SHP77 treated with DMSO at 0.1 percent for 48 hours (cell line): ENCODE data around the gene IQSEC3.

ENCODE experiments used
- DNase-seq: peaks from one replicate; lab custom pipeline; 2025; lab: John Stamatoyannopoulos, UW

The IQSEC3 gene

GRCh38 chr12:163406-163986 is 96.9 kb downstream of the IQSEC3 start:
- no peak for DNase-seq

GRCh38 chr12:164207-164606 is 97.6 kb downstream of the IQSEC3 start:
- no peak for DNase-seq

DNA sequence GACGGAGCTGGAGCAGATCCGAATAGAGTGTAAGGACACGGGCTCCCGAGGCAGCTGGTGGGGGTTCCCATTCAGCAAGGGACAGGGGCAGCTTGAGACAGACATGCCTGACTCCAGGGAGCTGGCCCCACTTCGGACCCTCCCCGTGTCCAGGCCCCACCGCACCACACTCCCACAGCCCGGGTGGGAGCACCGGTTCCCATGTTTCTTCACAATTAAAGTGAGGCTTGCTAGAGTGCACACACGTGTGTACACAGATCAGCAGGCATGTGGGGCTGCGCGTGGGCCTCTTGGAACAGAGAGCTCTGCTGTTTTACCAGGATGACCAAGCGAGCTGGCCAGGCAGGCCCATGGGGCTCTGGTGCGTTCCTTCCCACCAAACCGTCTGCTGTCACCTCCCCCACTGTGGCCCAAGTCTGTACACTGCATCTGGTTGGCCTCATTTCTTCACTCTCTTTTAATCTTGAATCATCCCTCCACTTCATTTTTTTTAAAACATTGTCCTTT is 99.3 kb downstream of the IQSEC3 start:
- no peak for DNase-seq

DNA sequence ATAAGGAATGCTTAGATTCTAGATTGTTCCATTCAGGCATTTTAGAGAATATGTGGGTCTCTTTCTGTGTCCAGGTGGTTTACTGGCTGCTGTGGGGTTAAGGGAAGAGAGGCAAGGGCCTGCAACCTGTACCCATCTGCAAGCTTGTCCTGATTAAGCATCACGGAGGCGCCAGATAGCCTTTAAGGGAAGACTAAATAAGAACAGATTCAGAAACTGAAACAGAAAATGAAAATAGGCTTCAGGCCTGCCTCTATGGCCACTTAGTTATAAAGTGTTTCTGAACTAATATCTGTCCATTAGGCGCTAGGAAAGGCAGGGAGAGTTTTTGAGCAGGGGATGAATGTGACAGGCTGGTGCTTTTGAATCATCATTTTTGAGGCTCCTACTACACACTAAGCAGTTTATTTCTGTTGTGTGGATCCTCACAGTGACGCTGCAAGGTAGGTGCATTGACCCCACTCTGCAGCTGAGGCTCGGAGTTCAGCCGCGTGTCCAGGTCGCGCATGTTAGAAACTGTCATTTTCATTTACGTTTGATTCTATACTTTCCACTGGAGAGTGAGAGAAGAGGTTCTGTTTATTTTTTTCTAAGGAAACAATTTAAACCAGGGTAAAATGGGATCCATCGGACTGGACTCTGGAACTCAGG is 100.0 kb downstream of the IQSEC3 start:
- no peak for DNase-seq

- no peak for DNase-seq
Observed at GRCh38 chr12:167959-168600, 101.5 kb downstream of the IQSEC3 start.

- no peak for DNase-seq
Observed at GRCh38 chr12:168763-169525, 102.4 kb downstream of the IQSEC3 start.

- no peak for DNase-seq
Observed at GRCh38 chr12:169528-170370, 103.2 kb downstream of the IQSEC3 start.

DNA sequence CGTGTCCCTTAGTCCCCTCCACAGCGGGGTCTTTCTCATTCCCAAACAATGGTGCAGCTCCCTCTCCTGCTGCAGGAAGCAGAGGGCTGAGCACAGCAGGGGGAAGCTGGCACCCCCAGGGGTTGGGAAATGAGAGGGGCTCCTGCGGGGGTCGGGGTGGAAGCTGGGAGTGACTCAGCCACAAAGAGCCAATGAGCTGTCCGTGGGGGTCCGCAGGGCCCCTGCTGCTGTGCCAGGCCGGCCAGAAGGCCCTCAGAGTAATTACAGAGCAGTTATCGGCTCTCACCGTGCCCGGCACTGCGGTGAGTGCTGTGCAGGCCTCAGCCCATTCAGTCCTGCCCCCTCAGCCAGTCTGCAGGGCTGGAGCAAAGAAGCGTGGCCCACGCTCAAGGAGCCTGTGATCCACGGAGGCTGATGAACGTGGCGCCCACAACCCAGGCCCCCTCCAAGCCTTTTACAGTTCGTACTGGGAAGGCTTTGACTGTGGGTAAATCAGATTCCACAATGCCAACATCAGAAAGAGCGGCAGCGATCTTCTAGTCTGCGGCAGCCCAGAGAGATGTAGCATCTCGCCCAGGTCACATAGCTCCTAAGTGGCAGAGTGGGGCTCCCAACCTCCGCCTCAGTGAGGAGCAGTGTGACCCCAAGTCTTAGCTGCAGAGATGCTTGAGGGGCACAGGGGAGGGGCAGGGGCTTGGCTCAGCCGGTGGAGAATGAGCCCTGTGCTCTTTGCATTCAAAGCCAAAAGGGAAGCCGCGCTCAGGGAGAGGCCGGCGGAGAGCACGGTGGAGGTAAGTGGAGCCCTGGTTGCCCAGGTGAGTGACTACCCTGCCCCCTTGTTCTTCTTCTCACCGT is 104.0 kb downstream of the IQSEC3 start:
- DNase-seq: no peak

DNA sequence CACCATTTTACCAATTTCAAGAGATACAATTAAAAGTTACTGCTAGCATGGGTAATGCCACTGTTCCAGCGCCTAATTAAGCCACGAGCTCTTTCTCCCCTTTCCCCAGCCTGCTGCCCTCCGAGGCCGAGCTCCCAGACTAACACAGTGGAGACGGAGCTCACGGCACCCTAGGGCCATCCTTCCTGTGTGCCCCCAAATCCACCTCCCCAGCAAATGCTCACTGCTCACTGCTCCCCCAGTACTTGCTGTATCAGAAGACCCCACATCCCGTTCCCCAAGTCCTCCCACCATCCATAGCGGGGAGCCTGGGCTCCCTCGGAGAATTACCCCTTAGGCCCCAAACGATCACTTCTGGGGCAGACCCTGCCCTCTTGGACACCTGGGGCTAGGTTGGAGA is 104.7 kb downstream of the IQSEC3 start:
- DNase-seq: no peak

GRCh38 chr12:171743-172676 is 105.4 kb downstream of the IQSEC3 start:
- DNase-seq: no peak

DNA sequence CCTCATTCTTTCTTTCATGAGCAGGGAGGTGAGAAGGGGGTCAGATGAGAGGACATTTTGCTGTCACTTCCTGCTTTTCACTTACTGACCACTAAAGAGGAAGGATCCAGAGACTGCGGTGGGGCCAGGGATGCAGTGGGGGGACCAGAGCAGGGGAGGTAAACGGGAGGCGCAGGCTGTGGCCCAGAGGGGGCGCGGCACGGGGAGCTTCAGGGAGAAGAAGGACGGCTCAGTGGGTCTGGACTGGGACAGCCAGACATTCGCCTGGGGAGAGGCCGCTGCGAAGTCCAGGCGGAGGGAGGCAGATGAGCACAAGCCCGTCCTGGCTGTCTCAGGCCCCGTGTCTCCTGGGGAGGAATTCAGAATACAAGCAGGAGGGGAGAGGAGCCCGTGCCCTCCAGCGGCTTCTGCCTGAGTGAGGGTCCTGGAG is 106.2 kb downstream of the IQSEC3 start:
- no peak for DNase-seq

- no peak for DNase-seq
Observed at GRCh38 chr12:174124-174523, 107.6 kb downstream of the IQSEC3 start.

DNA sequence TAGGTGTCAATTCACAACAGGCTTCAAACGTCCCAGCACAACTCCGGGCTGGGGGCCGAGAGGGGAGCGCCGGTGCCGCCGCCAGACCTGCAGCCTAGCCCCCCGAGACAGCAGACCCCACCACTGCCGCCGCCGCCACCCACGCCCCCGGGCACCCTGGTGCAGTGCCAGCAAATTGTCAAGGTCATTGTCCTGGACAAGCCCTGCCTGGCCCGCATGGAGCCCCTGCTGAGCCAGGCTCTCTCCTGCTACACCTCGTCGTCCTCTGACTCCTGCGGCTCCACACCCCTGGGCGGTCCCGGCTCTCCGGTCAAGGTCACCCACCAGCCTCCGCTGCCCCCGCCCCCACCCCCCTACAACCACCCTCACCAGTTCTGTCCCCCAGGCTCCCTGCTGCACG is 108.0 kb downstream of the IQSEC3 start:
- no peak for DNase-seq

GRCh38 chr12:175250-175649 is 108.7 kb downstream of the IQSEC3 start:
- no peak for DNase-seq

- DNase-seq: no peak
Observed at GRCh38 chr12:175759-176158, 109.2 kb downstream of the IQSEC3 start.

DNA sequence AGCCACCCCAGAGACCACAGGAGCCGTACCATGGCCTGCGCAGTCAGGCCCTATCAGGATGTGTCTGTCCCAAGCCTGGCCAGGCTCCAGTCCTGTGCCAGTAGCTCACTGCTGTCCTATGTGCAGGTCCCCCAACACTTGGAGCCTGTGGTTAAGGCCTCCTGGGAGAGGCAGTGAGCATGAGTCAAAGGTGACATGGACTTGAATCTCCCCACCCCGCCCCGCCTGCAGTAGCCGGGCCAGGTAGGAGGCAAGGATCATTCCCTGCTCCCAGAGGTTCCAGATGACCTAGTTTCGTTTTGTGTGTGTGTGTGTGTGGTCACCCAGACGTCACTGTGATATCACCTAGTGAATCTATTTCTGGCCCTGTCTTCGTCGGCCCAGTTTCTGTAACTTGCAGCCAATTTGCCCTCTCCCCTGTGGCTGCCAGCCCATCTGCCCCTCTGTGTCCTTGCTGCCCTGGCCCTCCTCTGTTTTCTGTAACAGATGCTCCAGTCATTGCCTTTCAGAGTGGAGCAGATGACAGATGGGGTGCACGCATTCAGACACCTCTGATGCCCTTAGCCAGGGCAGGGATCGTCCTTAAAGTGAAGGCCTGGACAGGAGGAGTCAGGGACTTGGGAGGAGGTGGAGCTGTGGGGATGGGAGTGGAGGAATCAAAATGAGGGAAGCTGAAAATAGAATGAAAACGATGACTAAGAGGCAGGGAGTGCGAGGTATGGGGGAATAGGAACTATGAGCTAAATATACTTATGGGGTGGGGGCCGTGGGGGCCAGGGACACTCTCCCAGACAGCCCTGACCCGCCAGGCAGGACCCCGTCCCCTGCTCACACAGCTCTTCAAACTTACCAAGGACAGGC is 110.0 kb downstream of the IQSEC3 start:
- no peak for DNase-seq

DNA sequence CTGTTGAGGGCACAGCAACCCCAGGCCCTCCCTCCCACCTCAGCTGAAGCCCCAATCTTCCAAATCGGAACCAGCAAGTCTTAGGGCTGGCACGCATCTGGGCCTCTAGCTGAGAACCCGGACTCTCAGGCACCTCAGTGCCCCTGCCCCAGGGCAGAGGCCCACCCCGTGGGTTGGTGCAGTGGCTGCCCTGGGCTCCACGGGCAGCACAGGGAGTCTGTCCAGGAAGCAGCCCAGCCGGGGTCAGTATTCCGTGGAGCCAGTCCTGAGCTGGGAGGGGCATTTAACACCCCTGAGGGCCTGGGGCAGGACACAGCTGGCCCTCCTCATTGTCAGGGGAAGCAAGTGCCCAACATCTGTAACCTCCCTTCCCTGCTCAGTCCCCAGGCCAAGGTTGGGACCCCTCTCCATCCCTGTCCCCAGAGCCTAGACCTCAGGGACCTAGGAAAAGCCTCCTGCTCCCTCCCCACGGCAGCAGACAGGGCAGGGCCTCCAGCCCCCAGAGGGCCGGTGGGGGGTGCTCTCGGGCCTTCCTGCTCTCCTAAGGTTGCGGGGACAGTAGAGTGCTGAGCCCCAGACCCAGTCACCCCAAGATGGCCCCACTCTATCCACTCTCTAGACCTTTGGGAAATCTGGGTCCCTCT is 110.9 kb downstream of the IQSEC3 start:
- no peak for DNase-seq
